Stimulated activated CD8-positive, alpha-beta memory T cell treated with anti-CD3 and anti-CD28 coated beads, Interleukin-15, amount 100 ng/mL, for 4 hours (primary cell): ENCODE measurements around the gene PKD2.
A peak's percentile ranks its signal among the peaks of the same experiment; 100 is the strongest.

Source experiments
- DNase-seq, 2 donors: peaks; one replicate each; pipeline ENCODE4 v3.0.0-alpha.2; 2020; ENCODE audit warnings: low read depth in 2 of 2

The PKD2 gene

GRCh38 chr4:88007304-88008121, at the start of gene PKD2:
Gene PKD2 (plus strand): TSS chr4:88007635. CDS start chr4:88007734, 99 bp downstream.
- DNase-seq = peak; percentile 52 to 54

GRCh38 chr4:87961993-87962392, 45.4 kb upstream of the PKD2 start:
- no peak for DNase-seq

GRCh38 chr4:87962398-87963146, 44.9 kb upstream of the PKD2 start:
- no peak for DNase-seq

GRCh38 chr4:87965501-87965975, 41.9 kb upstream of the PKD2 start:
- DNase-seq = no peak

- DNase-seq = no peak
Measured at GRCh38 chr4:87966095-87966496, 41.3 kb upstream of the PKD2 start.

GRCh38 chr4:87967193-87967592, 40.2 kb upstream of the PKD2 start:
- DNase-seq = no peak

GRCh38 chr4:87970121-87970520, 37.3 kb upstream of the PKD2 start:
- DNase-seq = no peak

GRCh38 chr4:87971866-87972265, 35.6 kb upstream of the PKD2 start:
- DNase-seq = no peak

GRCh38 chr4:87973283-87974169, 33.9 kb upstream of the PKD2 start:
- no peak for DNase-seq

- DNase-seq = no peak
Measured at GRCh38 chr4:87974856-87975462, 32.5 kb upstream of the PKD2 start.

- DNase-seq = no peak
Measured at GRCh38 chr4:87975466-87975865, 32.0 kb upstream of the PKD2 start, which contains the start of gene SPP1. Gene SPP1 (plus strand): TSS chr4:87975714. CDS start chr4:87976896, 1,182 bp downstream.

GRCh38 chr4:87977521-87978278, 29.7 kb upstream of the PKD2 start:
- no peak for DNase-seq

- DNase-seq = no peak
Measured at GRCh38 chr4:87978681-87979080, 28.8 kb upstream of the PKD2 start.

- DNase-seq = no peak
Measured at GRCh38 chr4:87979810-87980209, 27.6 kb upstream of the PKD2 start.

GRCh38 chr4:87981486-87981885, 25.9 kb upstream of the PKD2 start:
- DNase-seq = no peak

- DNase-seq = no peak
Measured at GRCh38 chr4:87982036-87982435, 25.4 kb upstream of the PKD2 start.

- no peak for DNase-seq
Measured at GRCh38 chr4:87982446-87983010, 24.9 kb upstream of the PKD2 start.

- no peak for DNase-seq
Measured at GRCh38 chr4:87983996-87984395, 23.4 kb upstream of the PKD2 start.

GRCh38 chr4:87985097-87985886, 22.1 kb upstream of the PKD2 start:
- no peak for DNase-seq

- DNase-seq = no peak
Measured at GRCh38 chr4:87985887-87986200, 21.6 kb upstream of the PKD2 start.
